Measurements from ENCODE around the gene PMEPA1.

PMEPA1 gene

GRCh38 chr20:57652606-57653545, 56.9 kb downstream of the PMEPA1 start:
- no peak overlapping the region for H3K9ac ChIP-seq (ENCODE audit: low read depth in 1 of 2, low read length in 2 of 2)
- H3K9me3 ChIP-seq (ENCODE audit: control insufficient read depth in 1 of 2, low read length in 2 of 2), result no peaks in the 10 kb centered on the region
- peaks cover 7 to 10% of the 10 kb centered on the region in 2 donors for H3K4me1 ChIP-seq (ENCODE audit: control insufficient read depth in 1 of 2, insufficient read depth in 2 of 2, low read length in 2 of 2)
- no peaks in the 10 kb centered on the region for H3K36me3 ChIP-seq (ENCODE audit: control insufficient read depth in 1 of 2, insufficient read depth in 2 of 2, low read length in 2 of 2)
- no peak overlapping the region for H3K4me3 ChIP-seq (ENCODE audit: low read depth in 1 of 2, low read length in 2 of 2)
- H3K27ac ChIP-seq (ENCODE audit: low read depth, low read length), result no peak overlapping the region
- H3K27me3 ChIP-seq (ENCODE audit: control insufficient read depth in 1 of 2, insufficient read depth in 2 of 2, low read length in 2 of 2), result no peaks in the 10 kb centered on the region

- Histone ChIP-seq H3K4me3 (ENCODE audit: low read depth in 1 of 2, low read length in 2 of 2) (no peak overlapping the region), H3K9me3 (ENCODE audit: control insufficient read depth in 1 of 2, low read length in 2 of 2) (no peaks in the 10 kb centered on the region), H3K27ac (ENCODE audit: low read depth, low read length) (no peak overlapping the region), H3K27me3 (ENCODE audit: control insufficient read depth in 1 of 2, insufficient read depth in 2 of 2, low read length in 2 of 2) (no peaks in the 10 kb centered on the region), H3K4me1 (ENCODE audit: control insufficient read depth in 1 of 2, insufficient read depth in 2 of 2, low read length in 2 of 2) (peaks cover 0 to 4% of the 10 kb centered on the region in 2 donors), H3K9ac (ENCODE audit: low read depth in 1 of 2, low read length in 2 of 2) (no peak overlapping the region), H3K36me3 (ENCODE audit: control insufficient read depth in 1 of 2, insufficient read depth in 2 of 2, low read length in 2 of 2) (no peaks in the 10 kb centered on the region)
Observed at GRCh38 chr20:57651881-57652605, 57.8 kb downstream of the PMEPA1 start.

- H3K9me3 ChIP-seq (ENCODE audit: control insufficient read depth in 1 of 2, low read length in 2 of 2), result no peaks in the 10 kb centered on the region
- no peak overlapping the region for H3K27ac ChIP-seq (ENCODE audit: low read depth, low read length)
- no peak overlapping the region for H3K9ac ChIP-seq (ENCODE audit: low read depth in 1 of 2, low read length in 2 of 2)
- H3K27me3 ChIP-seq (ENCODE audit: control insufficient read depth in 1 of 2, insufficient read depth in 2 of 2, low read length in 2 of 2), result no peaks in the 10 kb centered on the region
- H3K36me3 ChIP-seq (ENCODE audit: control insufficient read depth in 1 of 2, insufficient read depth in 2 of 2, low read length in 2 of 2), result no peaks in the 10 kb centered on the region
- peaks cover 0 to 4% of the 10 kb centered on the region in 2 donors for H3K4me1 ChIP-seq (ENCODE audit: control insufficient read depth in 1 of 2, insufficient read depth in 2 of 2, low read length in 2 of 2)
- no peak overlapping the region for H3K4me3 ChIP-seq (ENCODE audit: low read depth in 1 of 2, low read length in 2 of 2)
Observed at GRCh38 chr20:57650756-57651483, 58.9 kb downstream of the PMEPA1 start.

- no peaks in the 10 kb centered on the region for H3K9me3 ChIP-seq (ENCODE audit: control insufficient read depth in 1 of 2, low read length in 2 of 2)
- no peak overlapping the region for H3K27ac ChIP-seq (ENCODE audit: low read depth, low read length)
- H3K36me3 ChIP-seq (ENCODE audit: control insufficient read depth in 1 of 2, insufficient read depth in 2 of 2, low read length in 2 of 2), result no peaks in the 10 kb centered on the region
- no peaks in the 10 kb centered on the region for H3K27me3 ChIP-seq (ENCODE audit: control insufficient read depth in 1 of 2, insufficient read depth in 2 of 2, low read length in 2 of 2)
- no peak overlapping the region for H3K4me3 ChIP-seq (ENCODE audit: low read depth in 1 of 2, low read length in 2 of 2)
- H3K4me1 ChIP-seq (ENCODE audit: control insufficient read depth in 1 of 2, insufficient read depth in 2 of 2, low read length in 2 of 2), result peaks cover 0 to 4% of the 10 kb centered on the region in 2 donors
- H3K9ac ChIP-seq (ENCODE audit: low read depth in 1 of 2, low read length in 2 of 2), result no peak overlapping the region
Observed at GRCh38 chr20:57650266-57650665, 59.5 kb downstream of the PMEPA1 start.

- Histone ChIP-seq H3K36me3 (ENCODE audit: control insufficient read depth in 1 of 2, insufficient read depth in 2 of 2, low read length in 2 of 2) (no peaks in the 10 kb centered on the region), H3K4me3 (ENCODE audit: low read depth in 1 of 2, low read length in 2 of 2) (no peak overlapping the region), H3K4me1 (ENCODE audit: control insufficient read depth in 1 of 2, insufficient read depth in 2 of 2, low read length in 2 of 2) (peaks cover 0 to 3% of the 10 kb centered on the region in 2 donors), H3K27ac (ENCODE audit: low read depth, low read length) (no peak overlapping the region), H3K27me3 (ENCODE audit: control insufficient read depth in 1 of 2, insufficient read depth in 2 of 2, low read length in 2 of 2) (no peaks in the 10 kb centered on the region), H3K9me3 (ENCODE audit: control insufficient read depth in 1 of 2, low read length in 2 of 2) (no peaks in the 10 kb centered on the region), H3K9ac (ENCODE audit: low read depth in 1 of 2, low read length in 2 of 2) (no peak overlapping the region)
Observed at GRCh38 chr20:57649617-57650015, 60.2 kb downstream of the PMEPA1 start.

GRCh38 chr20:57648878-57649616, 60.8 kb downstream of the PMEPA1 start:
- H3K36me3 ChIP-seq (ENCODE audit: control insufficient read depth in 1 of 2, insufficient read depth in 2 of 2, low read length in 2 of 2), result no peaks in the 10 kb centered on the region
- no peaks in the 10 kb centered on the region for H3K27me3 ChIP-seq (ENCODE audit: control insufficient read depth in 1 of 2, insufficient read depth in 2 of 2, low read length in 2 of 2)
- no peaks in the 10 kb centered on the region for H3K4me1 ChIP-seq (ENCODE audit: control insufficient read depth in 1 of 2, insufficient read depth in 2 of 2, low read length in 2 of 2)
- no peak overlapping the region for H3K4me3 ChIP-seq (ENCODE audit: low read depth in 1 of 2, low read length in 2 of 2)
- H3K27ac ChIP-seq (ENCODE audit: low read depth, low read length), result no peak overlapping the region
- H3K9me3 ChIP-seq (ENCODE audit: control insufficient read depth in 1 of 2, low read length in 2 of 2), result no peaks in the 10 kb centered on the region
- H3K9ac ChIP-seq (ENCODE audit: low read depth in 1 of 2, low read length in 2 of 2), result no peak overlapping the region

- Histone ChIP-seq H3K9ac (ENCODE audit: low read depth in 1 of 2, low read length in 2 of 2) (no peak overlapping the region), H3K27ac (ENCODE audit: low read depth, low read length) (no peak overlapping the region), H3K4me3 (ENCODE audit: low read depth in 1 of 2, low read length in 2 of 2) (no peak overlapping the region), H3K4me1 (ENCODE audit: control insufficient read depth in 1 of 2, insufficient read depth in 2 of 2, low read length in 2 of 2) (no peaks in the 10 kb centered on the region), H3K36me3 (ENCODE audit: control insufficient read depth in 1 of 2, insufficient read depth in 2 of 2, low read length in 2 of 2) (no peaks in the 10 kb centered on the region), H3K9me3 (ENCODE audit: control insufficient read depth in 1 of 2, low read length in 2 of 2) (no peaks in the 10 kb centered on the region), H3K27me3 (ENCODE audit: control insufficient read depth in 1 of 2, insufficient read depth in 2 of 2, low read length in 2 of 2) (no peaks in the 10 kb centered on the region)
Observed at GRCh38 chr20:57647933-57648785, 61.7 kb downstream of the PMEPA1 start.

GRCh38 chr20:57647006-57647932, 62.5 kb downstream of the PMEPA1 start:
- no peaks in the 10 kb centered on the region for H3K4me1 ChIP-seq (ENCODE audit: control insufficient read depth in 1 of 2, insufficient read depth in 2 of 2, low read length in 2 of 2)
- no peaks in the 10 kb centered on the region for H3K9me3 ChIP-seq (ENCODE audit: control insufficient read depth in 1 of 2, low read length in 2 of 2)
- no peak overlapping the region for H3K27ac ChIP-seq (ENCODE audit: low read depth, low read length)
- no peak overlapping the region for H3K4me3 ChIP-seq (ENCODE audit: low read depth in 1 of 2, low read length in 2 of 2)
- H3K9ac ChIP-seq (ENCODE audit: low read depth in 1 of 2, low read length in 2 of 2), result no peak overlapping the region
- H3K36me3 ChIP-seq (ENCODE audit: control insufficient read depth in 1 of 2, insufficient read depth in 2 of 2, low read length in 2 of 2), result no peaks in the 10 kb centered on the region
- H3K27me3 ChIP-seq (ENCODE audit: control insufficient read depth in 1 of 2, insufficient read depth in 2 of 2, low read length in 2 of 2), result no peaks in the 10 kb centered on the region

Measured in duodenal mucosa (tissue), 2 donors.